ENCODE results near the gene ELMOD3.
"Not testable (repeated sequence)": the region's sequence is repeated elsewhere in the genome, so short reads cannot be mapped to it uniquely, and the experiment has no call there.

Gene ELMOD3

DNA sequence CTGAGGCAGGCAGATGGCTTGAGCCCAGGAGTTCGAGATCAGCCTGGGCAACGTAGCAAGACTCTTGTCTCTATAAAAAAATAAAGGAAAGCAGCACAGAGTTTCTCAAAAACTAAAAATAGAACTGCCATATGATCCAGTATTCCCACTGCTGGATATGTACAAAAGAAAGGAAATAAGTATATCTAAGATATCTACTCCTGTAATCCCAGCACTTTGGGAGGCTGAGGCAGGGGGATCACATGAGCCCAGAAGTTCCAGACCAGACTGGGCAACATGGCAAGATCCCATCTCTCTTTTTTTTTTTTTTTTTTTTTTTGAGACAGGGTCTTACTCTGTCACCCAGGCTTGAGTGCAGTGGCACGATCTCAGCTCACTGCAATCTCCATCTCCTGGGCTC, 24.9 kb upstream of the ELMOD3 start:
- not testable (repeated sequence) for DNase-seq

DNA sequence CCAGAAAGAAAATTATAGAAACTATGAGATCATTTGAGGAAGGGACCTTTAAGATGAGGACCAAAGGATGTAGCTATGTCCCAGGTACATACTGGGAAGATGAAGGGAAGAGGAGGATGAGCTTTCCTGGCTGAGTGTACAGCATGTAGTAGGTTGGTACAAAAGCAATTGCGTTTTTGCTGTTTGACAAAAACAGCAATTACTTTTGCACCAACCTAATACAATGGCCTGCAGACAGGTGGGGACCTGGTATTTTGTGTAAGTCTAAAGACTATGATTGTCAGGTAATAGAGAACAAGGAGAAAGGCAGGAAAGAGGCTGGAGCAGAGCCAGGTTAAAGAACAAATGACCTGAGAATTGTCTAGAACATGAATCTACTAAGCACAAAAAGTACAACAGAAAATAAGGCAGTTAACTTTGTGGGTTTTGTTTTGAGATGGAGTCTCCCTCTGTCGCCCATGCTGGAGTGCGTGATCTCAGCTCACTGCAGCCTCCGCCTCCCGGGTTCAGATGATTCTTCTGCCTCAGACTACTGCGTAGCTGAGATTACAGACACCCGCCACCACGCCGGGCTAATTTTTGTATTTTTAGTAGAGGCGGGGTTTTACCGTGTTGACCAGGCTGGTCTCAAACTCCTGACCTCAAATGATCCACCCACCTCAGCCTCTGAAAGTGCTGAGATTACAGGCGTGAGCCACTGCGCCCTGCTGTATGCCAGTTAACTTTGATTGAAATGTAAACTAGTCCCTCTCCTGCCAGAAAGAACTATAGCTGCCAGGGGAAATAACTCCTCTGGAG, 23.5 kb upstream of the ELMOD3 start:
- DNase-seq: no peak

DNA sequence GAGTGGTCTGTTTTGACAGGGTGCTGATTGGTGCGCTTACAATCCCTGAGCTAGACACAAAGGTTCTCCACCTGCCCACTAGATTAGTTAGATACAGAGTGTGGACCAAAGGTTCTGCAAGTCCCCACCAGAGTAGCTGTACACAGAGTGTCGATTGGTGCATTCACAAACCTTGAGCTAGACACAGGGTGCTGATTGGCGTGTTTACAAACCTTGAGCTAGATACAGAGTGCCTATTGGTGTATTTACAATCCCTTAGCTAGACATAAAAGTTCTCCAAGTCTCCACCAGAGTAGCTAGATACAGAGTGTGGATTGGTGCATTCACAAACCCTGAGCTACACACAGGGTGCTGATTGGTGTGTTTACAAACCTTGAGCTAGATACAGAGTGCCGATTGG, 20.7 kb upstream of the ELMOD3 start:
- not testable (repeated sequence) for DNase-seq

DNA sequence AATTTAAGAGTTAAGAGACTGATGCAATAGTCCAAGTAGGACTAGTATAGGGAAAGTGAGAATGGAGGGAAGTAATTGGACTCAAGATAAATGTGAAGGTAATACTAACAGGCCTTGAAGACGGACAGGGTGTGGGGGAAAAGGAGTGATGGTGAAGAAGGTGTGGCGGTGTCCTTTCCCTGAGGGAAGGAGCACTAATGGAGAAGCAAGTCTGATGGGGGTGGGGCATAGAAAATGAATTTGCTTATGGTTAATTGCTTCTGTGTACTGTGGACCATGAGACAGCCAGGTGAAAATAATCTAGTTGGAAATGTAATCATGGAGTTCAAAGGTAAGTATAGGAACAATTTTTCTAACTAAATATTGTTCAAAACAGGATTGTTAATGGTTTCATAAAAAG, 19.6 kb upstream of the ELMOD3 start:
- no peak for DNase-seq

- no peak for DNase-seq
Observed at GRCh38 chr2:85340034-85340892, 14.3 kb upstream of the ELMOD3 start.

GRCh38 chr2:85341269-85342029, 13.1 kb upstream of the ELMOD3 start:
- no peak for DNase-seq

- no peak for DNase-seq
Observed at GRCh38 chr2:85342156-85342555, 12.4 kb upstream of the ELMOD3 start.

GRCh38 chr2:85343207-85343895, 11.2 kb upstream of the ELMOD3 start:
- DNase-seq: not testable (repeated sequence)

DNA sequence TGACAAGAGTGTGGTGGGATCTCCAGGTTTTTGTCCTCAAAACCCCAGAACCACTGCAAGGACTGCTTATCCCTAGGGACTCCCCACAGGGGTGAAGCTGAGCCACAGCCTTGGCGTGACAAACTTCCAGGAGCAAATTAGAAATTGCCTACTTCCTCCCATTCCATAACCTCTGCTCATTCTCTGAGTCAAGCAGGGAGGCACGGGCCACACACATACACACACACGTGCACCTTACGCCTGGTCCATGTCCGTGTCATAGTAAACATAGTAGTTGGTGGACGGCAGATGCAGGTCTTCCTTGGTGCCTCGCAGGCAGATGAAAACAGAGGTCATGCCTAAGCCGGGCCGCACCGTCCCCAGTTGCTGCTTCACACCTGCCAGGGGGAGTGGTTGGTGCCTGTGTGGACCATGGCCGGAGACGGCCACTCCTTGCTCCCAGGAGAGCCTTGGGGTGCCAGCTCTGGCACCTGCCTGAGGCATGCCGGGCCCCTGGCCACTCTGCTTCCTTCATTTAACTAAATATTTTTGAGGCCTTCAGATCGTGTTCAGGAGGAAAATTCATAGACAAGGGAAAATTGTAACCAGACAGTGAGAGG, 10.1 kb upstream of the ELMOD3 start:
- no peak for DNase-seq

GRCh38 chr2:85347599-85347998, 7.0 kb upstream of the ELMOD3 start:
- DNase-seq: no peak

GRCh38 chr2:85353876-85354285, 688 bp upstream of the ELMOD3 start:
- DNase-seq: no peak

DNA sequence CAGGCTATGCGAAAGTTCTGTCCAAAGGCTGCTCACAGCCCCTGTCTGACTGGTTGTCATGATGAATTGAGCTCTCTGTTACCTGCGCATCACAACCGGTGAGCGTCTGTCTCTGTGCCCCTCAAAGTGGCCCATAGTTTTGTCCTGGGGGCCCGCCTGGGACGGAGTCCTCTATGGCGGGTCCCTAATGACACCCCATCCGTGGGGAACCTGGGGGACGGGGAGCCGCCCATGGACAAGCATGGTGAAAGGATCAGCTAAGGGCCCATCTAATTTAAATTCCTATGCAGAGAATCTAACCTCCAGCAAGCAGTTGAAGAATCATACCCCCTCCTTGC, 473 bp downstream of the ELMOD3 start:
- DNase-seq: no peak

GRCh38 chr2:85355521-85355920, 952 bp downstream of the ELMOD3 start:
- no peak for DNase-seq

GRCh38 chr2:85356186-85356585, 1.6 kb downstream of the ELMOD3 start:
- DNase-seq: no peak

- no peak for DNase-seq
Observed at GRCh38 chr2:85357736-85358135, 3.2 kb downstream of the ELMOD3 start.

GRCh38 chr2:85362653-85363387, 8.3 kb downstream of the ELMOD3 start:
- DNase-seq: not testable (repeated sequence)

- DNase-seq: no peak
Observed at GRCh38 chr2:85367180-85367579, 12.6 kb downstream of the ELMOD3 start.

DNA sequence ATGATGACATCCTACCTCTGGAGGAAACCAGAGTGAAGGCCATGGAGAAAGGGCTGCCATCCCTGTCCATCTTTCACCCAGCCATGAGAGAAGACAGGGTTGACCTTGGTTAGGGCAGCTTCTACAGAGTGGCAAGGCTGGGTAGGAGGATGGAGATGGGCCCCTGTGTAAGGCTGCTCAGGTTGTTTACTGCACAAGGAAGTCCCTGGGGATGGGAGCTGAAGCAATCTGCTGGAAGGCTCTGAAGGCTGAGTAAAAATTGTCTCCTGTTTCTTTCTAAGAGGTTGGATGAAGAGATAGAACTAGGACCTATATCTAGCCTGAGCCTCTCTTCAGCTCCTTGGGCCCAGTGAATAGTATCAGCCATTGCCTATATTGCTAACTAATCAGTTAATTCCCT, 14.4 kb downstream of the ELMOD3 start:
- DNase-seq: no peak

- no peak for DNase-seq
Observed at GRCh38 chr2:85369500-85369899, 14.9 kb downstream of the ELMOD3 start.

GRCh38 chr2:85371045-85371444, 16.5 kb downstream of the ELMOD3 start:
- no peak for DNase-seq

- DNase-seq: no peak
Observed at GRCh38 chr2:85376291-85377065, 21.9 kb downstream of the ELMOD3 start.
